ENCODE results near the gene TFIP11. TPM values are rescaled to one million over a fixed set of nuclear protein-coding genes. Genes with fewer than 3 reads are reported as not detected.

Gene TFIP11
- total and polyA plus RNA-seq, 10 of the 15 experiments (the other 5 are each of a cell fraction or from before 2014, with no cell fraction given) = 14.2 to 43.3 (median 31.9) TPM

- TF ChIP-seq CUX1 (IDR thresholded peaks at IDR 0.05; ENCODE audit: insufficient replicate concordance, low read depth, low read length) (no peak), BMI1 (IDR thresholded peaks at IDR 0.05; ENCODE audit: borderline replicate concordance) (no peak), HDAC2 (IDR thresholded peaks at IDR 0.05) (no peak), NFYA (IDR thresholded peaks at IDR 0.05; ENCODE audit: borderline replicate concordance, low read depth, low read length) (no peak), CREB1 (IDR thresholded peaks at IDR 0.05; ENCODE audit: low read depth) (no peak), BCL3 (IDR thresholded peaks at IDR 0.05; ENCODE audit: borderline replicate concordance, insufficient read depth, low read depth, low read length, poor library complexity, severe bottlenecking) (no peak), IKZF2 (IDR thresholded peaks at IDR 0.05) (no peak), MEF2B (IDR thresholded peaks at IDR 0.05; ENCODE audit: partially characterized antibody, poor library complexity, severe bottlenecking) (no peak), CBX3 (IDR thresholded peaks at IDR 0.05; ENCODE audit: borderline replicate concordance, low read depth) (no peak)
Observed at GRCh38 chr22:26476705-26477340, 35.5 kb downstream of the TFIP11 start (continued).

Data from GM12878 (cell line).